Measurements from ENCODE around the gene CTR9. TPM values are rescaled to one million over a fixed set of nuclear protein-coding genes. Genes with fewer than 3 reads are reported as not detected.

The CTR9 gene
- total RNA-seq, 1 donor from 2014 or later: 28.0 TPM

- Mint-ChIP-seq H3K9me3 (ENCODE audit: unreplicated experiment) (no peaks in the 10 kb centered on the region), H3K36me3 (ENCODE audit: unreplicated experiment) (peaks cover 3% of the 10 kb centered on the region), H3K27me3 (ENCODE audit: unreplicated experiment) (no peaks in the 10 kb centered on the region), H3K4me3 (ENCODE audit: unreplicated experiment) (peak overlapping the region; percentile 46), H3K4me1 (ENCODE audit: unreplicated experiment) (peaks cover 13% of the 10 kb centered on the region), H3K27ac (ENCODE audit: unreplicated experiment) (no peak overlapping the region)
- no peak for DNase-seq (ENCODE audit: extremely low spot score, unreplicated experiment)
- TF ChIP-seq CTCF (IDR thresholded peaks at IDR 0.05): no peak
Measured at GRCh38 chr11:10749476-10749875, 1.6 kb upstream of the CTR9 start.

- no peak for TF ChIP-seq CTCF (IDR thresholded peaks at IDR 0.05)
- Mint-ChIP-seq H3K9me3 (ENCODE audit: unreplicated experiment) (no peaks in the 10 kb centered on the region), H3K27me3 (ENCODE audit: unreplicated experiment) (no peaks in the 10 kb centered on the region), H3K4me1 (ENCODE audit: unreplicated experiment) (peaks cover 13% of the 10 kb centered on the region), H3K36me3 (ENCODE audit: unreplicated experiment) (peaks cover 13% of the 10 kb centered on the region), H3K4me3 (ENCODE audit: unreplicated experiment) (peak overlapping the region; percentile 94), H3K27ac (ENCODE audit: unreplicated experiment) (peak overlapping the region; percentile 99)
- no peak for DNase-seq (ENCODE audit: extremely low spot score, unreplicated experiment)
Measured at GRCh38 chr11:10751581-10751940, 515 bp downstream of the CTR9 start.

- H3K27ac Mint-ChIP-seq (ENCODE audit: unreplicated experiment): peak overlapping the region; percentile 99
- peak overlapping the region; percentile 94 for H3K4me3 Mint-ChIP-seq (ENCODE audit: unreplicated experiment)
- no peaks in the 10 kb centered on the region for H3K27me3 Mint-ChIP-seq (ENCODE audit: unreplicated experiment)
- DNase-seq (ENCODE audit: extremely low spot score, unreplicated experiment): no peak
- no peak for TF ChIP-seq CTCF (IDR thresholded peaks at IDR 0.05)
- peaks cover 15% of the 10 kb centered on the region for H3K36me3 Mint-ChIP-seq (ENCODE audit: unreplicated experiment)
- H3K4me1 Mint-ChIP-seq (ENCODE audit: unreplicated experiment): peaks cover 13% of the 10 kb centered on the region
- no peaks in the 10 kb centered on the region for H3K9me3 Mint-ChIP-seq (ENCODE audit: unreplicated experiment)
Measured at GRCh38 chr11:10752061-10752460, 1.0 kb downstream of the CTR9 start.

DNA sequence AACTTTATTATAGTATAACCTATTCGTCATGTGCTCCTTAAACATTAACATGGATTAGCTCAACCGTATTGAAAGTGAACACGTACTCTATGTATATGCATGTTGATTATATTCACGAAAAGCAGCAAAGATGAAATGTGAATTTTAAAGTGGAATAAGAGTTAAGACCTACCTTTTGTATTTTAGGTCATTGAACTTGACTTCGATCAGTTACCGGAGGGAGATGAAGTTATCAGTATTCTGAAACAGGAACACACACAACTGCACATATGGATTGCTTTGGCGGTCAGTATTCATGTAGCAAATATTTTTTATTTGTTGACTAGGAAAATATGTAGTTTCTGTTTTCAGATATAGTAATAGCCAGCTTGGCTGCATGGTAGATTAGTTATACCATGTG is 1.4 kb downstream of the CTR9 start:
- H3K36me3 Mint-ChIP-seq (ENCODE audit: unreplicated experiment): peaks cover 18% of the 10 kb centered on the region
- TF ChIP-seq CTCF (IDR thresholded peaks at IDR 0.05): no peak
- no peaks in the 10 kb centered on the region for H3K27me3 Mint-ChIP-seq (ENCODE audit: unreplicated experiment)
- H3K4me1 Mint-ChIP-seq (ENCODE audit: unreplicated experiment): peaks cover 13% of the 10 kb centered on the region
- H3K9me3 Mint-ChIP-seq (ENCODE audit: unreplicated experiment): no peaks in the 10 kb centered on the region
- peak overlapping the region; percentile 94 for H3K4me3 Mint-ChIP-seq (ENCODE audit: unreplicated experiment)
- no peak for DNase-seq (ENCODE audit: extremely low spot score, unreplicated experiment)
- H3K27ac Mint-ChIP-seq (ENCODE audit: unreplicated experiment): no peak overlapping the region

DNA sequence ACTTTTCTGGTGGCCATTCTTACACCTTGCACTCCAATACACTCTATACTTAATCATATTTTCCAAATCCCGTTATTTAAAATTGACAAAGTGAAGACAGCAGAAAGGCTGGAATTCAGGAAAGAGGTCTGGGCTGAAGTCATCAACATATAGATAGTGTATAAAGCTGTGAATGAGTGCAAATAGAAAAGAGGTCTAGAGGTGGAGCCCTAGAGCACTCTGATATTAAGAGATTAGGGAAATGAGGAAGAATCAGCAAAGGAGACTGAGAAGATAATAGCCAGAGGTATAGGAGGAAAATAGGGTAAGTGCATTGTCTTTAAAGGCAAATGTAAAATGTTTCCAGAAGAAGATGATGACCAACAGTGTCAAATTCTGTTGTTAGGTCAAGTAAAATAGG is 7.9 kb downstream of the CTR9 start:
- Mint-ChIP-seq H3K4me3 (ENCODE audit: unreplicated experiment) (no peak overlapping the region), H3K36me3 (ENCODE audit: unreplicated experiment) (peaks cover 27% of the 10 kb centered on the region), H3K9me3 (ENCODE audit: unreplicated experiment) (no peaks in the 10 kb centered on the region), H3K27me3 (ENCODE audit: unreplicated experiment) (no peaks in the 10 kb centered on the region), H3K4me1 (ENCODE audit: unreplicated experiment) (no peaks in the 10 kb centered on the region), H3K27ac (ENCODE audit: unreplicated experiment) (no peak overlapping the region)
- no peak for TF ChIP-seq CTCF (IDR thresholded peaks at IDR 0.05)
- DNase-seq (ENCODE audit: extremely low spot score, unreplicated experiment): no peak
